HL-60 (cell line): Measurements from ENCODE around the gene MPV17L.

ENCODE experiments used
- GABPA ChIP-seq: IDR thresholded peaks from 2 replicates; pipeline ENCODE4 v1.6.1; 2012; ENCODE audit warnings: low read depth
- TF ChIP-seq, protein P1 (sequence below): IDR thresholded peaks from one replicate; pipeline ENCODE4 v1.5.1; 2011; ENCODE audit warnings: low read length, control low read depth, inconsistent platforms; ENCODE audit not compliant: insufficient read depth

DNA sequence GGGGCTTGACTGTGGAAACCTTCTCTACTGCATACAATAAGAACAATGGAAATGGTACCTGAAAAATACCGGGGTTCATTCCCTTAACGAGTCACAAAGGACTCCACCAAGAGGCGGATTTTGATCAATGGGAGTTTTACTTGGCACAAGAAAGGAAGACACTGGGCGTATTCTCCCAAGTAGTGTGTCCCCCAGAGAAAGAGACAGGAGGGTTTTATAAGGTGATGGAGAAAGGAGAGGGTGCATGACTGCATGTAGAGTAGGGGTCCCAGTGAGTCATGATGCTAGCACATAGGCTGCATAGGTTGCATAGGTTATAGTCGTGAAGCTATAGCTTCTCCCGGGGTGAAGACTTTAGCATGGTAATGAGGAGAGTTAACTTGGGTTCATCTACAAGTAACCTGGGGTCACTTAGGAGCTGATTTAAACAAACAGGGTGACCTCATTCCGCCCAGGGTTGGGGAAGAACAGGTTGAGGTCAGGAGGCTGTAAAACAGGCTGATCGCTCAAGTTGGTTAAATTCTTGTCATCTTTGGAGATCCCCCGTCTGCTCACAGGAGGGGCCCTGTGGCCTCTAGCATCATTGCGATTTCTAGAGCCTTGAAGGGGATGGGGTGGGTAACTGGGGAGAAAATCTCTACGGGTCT is 1.5 kb downstream of the MPV17L start:
- TF ChIP-seq, protein P1, sequence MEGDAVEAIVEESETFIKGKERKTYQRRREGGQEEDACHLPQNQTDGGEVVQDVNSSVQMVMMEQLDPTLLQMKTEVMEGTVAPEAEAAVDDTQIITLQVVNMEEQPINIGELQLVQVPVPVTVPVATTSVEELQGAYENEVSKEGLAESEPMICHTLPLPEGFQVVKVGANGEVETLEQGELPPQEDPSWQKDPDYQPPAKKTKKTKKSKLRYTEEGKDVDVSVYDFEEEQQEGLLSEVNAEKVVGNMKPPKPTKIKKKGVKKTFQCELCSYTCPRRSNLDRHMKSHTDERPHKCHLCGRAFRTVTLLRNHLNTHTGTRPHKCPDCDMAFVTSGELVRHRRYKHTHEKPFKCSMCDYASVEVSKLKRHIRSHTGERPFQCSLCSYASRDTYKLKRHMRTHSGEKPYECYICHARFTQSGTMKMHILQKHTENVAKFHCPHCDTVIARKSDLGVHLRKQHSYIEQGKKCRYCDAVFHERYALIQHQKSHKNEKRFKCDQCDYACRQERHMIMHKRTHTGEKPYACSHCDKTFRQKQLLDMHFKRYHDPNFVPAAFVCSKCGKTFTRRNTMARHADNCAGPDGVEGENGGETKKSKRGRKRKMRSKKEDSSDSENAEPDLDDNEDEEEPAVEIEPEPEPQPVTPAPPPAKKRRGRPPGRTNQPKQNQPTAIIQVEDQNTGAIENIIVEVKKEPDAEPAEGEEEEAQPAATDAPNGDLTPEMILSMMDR = no peak
- TF ChIP-seq GABPA = no peak
